Psoas muscle (tissue), 8 donors: ENCODE data around the gene IZUMO1. TPM values are rescaled to one million over a fixed set of nuclear protein-coding genes. Genes with fewer than 3 reads are reported as not detected.
"Not testable (repeated sequence)": the region's sequence is repeated elsewhere in the genome, so short reads cannot be mapped to it uniquely, and the experiment has no call there.

Experiments used
- ATAC-seq, 4 donors: fragments of 200-7000 bp; cut with Tn5 transposase; one replicate each; pipeline ENCODE4 v1.9.1; 2020; ENCODE audit warnings: moderate library complexity in 3 of 4, mild to moderate bottlenecking in 2 of 4
- DNase-seq, 2 donors: peaks; one replicate each; pipeline ENCODE4 v3.0.0-alpha.2; 2020
- H3K27ac ChIP-seq: fragments of 200-600 bp; one replicate; pipeline ENCODE4 v1.8.0; 2022
- H3K27me3 ChIP-seq, 3 donors: fragments of 200-600 bp in 1 of 3; one replicate each; pipeline versions ENCODE4 v1.6.1 to v1.8.0; 2013 to 2022; ENCODE audit warnings: low read length in 2 of 3, mild to moderate bottlenecking in 2 of 3, moderate library complexity in 1 of 3; ENCODE audit not compliant: insufficient read depth in 3 of 3
- H3K36me3 ChIP-seq, 2 donors: fragments of 200-600 bp in 1 of 2; one replicate each; pipeline versions ENCODE4 v1.6.1 to v1.8.0; 2013 to 2022; ENCODE audit warnings: low read depth in 1 of 2, mild to moderate bottlenecking in 1 of 2, moderate library complexity in 1 of 2; ENCODE audit not compliant: insufficient read depth in 1 of 2
- H3K4me1 ChIP-seq: fragments of 200-600 bp; one replicate; pipeline ENCODE4 v1.8.0; 2022
- H3K4me3 ChIP-seq: fragments of 200-600 bp; one replicate; pipeline ENCODE4 v1.8.0; 2022; ENCODE audit warnings: mild to moderate bottlenecking
- H3K9me3 ChIP-seq: fragments of 200-600 bp; one replicate; pipeline ENCODE4 v1.8.0; 2022
- CTCF ChIP-seq: fragments of 200-600 bp; IDR thresholded peaks from one replicate; pipeline ENCODE4 v1.8.0; 2022; ENCODE audit warnings: antibody characterized with exemption
- WGBS, 3 donors: extraction: QIAGEN DNeasy Blood & Tissue Kit; methylation state at CpG; one replicate each; pipeline versions ENCODE4 v1.1.6 to v1.1.7; 2013; 5-methylcytosine and 5-hydroxymethylcytosine counted together
- intact Hi-C, 2 donors: fragments of 100-400 bp; cut with DNase I; formaldehyde crosslinking; loops; one replicate each; pipeline versions ENCODE4 v1.11.0 to v1.14.2; 2022
- polyA plus RNA-seq, 3 donors: library from polyadenylated mRNA; stranded (reverse); fragments of 200-250 nt; gene quantifications; one replicate each; pipeline ENCODE4 v1.2.3, GENCODE V29; 2013
- total RNA-seq, 4 donors: library from RNA; stranded (reverse); fragmentation: NEBNext Ultra II Directional in 2 of 4; extraction: Animal tissue kit (Norgen Biotek cat#: 25700) in 2 of 4; gene quantifications; one replicate each; pipeline versions ENCODE4 v1.2.1 to v1.2.4, GENCODE V29; 2021 to 2023
- donor health status: healthy with polysubstance abuse.
- donor health status: DM: no; HTN: no; CAD: no; lungs with moderate emphysema.
- donor health status: Bipolar disorder and iron deficiency.
- donor health status: healthy.
- donor health status: DM: yes; HTN: yes; CAD: no.
- donor health status: DM: no; HTN: no; CAD: no.
- donor health status: DM: no; HTN: no; CAD: no.
- donor health status: DM: yes; HTN: yes; CAD: no.

The IZUMO1 gene
- total and polyA plus RNA-seq, 7 donors = 0.18 to 0.76 (median 0.36) TPM; not detected in 2

GRCh38 chr19:48720251-48720612, 26.5 kb downstream of the IZUMO1 start:
- Histone ChIP-seq H3K4me3 (peak overlapping the region; percentile 78), H3K27me3 (no peaks in the 10 kb centered on the region), H3K27ac (peak overlapping the region; percentile 91), H3K4me1 (peaks cover 26% of the 10 kb centered on the region), H3K9me3 (no peaks in the 10 kb centered on the region), H3K36me3 (no peaks in the 10 kb centered on the region)
- intact Hi-C loops = no loop called here
- 10 to 14% (median 13%) methylated on average over 12 of the region's 12 CpGs for WGBS, 3 donors
- DNase-seq (peak; percentile 51 to 84), ATAC-seq (peak; percentile 68 to 78 (median 70))
- TF ChIP-seq CTCF = no peak

DNA sequence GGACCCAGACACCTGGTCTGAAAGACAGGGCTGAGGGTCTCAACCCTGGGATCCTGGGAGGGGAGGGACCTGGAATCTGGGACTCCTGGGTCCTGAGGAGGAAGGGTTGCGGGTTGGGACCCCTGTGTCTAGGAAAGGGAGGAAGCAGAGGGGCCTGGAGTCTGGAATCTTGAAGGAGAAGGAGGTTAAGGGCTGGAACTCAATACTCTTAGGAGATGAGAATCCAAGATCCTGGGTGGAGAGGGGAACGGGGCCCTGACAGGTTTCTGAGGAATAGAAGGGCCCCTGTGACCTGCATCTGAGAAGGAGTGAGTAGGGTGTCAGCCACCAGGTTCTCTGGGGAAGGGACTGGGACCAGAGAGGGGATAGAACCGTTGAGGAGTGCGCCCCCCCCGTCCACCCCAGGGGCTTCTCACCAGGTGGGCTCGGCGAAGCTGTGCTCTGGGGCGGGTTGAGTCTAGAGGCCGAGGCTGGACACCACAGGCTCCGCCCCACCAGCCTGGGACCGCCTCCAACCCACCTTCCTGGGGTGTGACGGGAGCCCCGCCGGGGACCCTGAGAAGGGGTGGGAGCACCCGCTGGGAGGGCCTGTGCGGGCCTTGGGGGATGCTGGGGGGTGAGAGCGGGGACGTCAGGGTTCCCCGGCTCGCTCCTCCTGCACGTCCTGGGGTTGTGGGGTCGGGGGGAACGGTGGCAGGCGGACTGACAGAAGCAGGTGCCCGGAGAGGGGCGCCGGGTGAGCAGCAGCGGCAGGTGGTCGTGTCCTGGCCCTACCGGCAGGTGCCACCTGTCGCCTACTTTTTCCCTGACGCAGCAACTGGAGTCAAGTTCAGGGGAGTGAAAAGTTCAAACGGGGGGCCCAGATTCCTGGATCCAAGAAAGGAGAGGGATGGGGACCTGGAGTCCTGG, 27.2 kb downstream of the IZUMO1 start, which contains the start of gene MAMSTR:
TSS of gene MAMSTR (minus strand) at position 463 of the 909 bp plus-strand sequence. CDS start 694 bp downstream, outside the sequence.
- peak; percentile 62 to 77 for DNase-seq
- peak within 1 kb of the TSS; percentile 78 for H3K4me3 ChIP-seq
- peaks cover 30% of the 10 kb centered on the region for H3K4me1 ChIP-seq
- H3K36me3 ChIP-seq = no peaks in the 10 kb centered on the region
- no peak for TF ChIP-seq CTCF
- 21 to 40% (median 29%) methylated on average over 33 of the region's 33 CpGs for WGBS, 3 donors
- peak within 1 kb of the TSS; percentile 91 for H3K27ac ChIP-seq
- peak; percentile 43 to 60 (median 56) for ATAC-seq
- H3K27me3 ChIP-seq = no peaks in the 10 kb centered on the region
- intact Hi-C loops = loop anchor here (2.0 to 5.0 kb wide), 2 partner anchors 42 to 81 kb away; no protein-coding TSS in a partner anchor
- no peaks in the 10 kb centered on the region for H3K9me3 ChIP-seq

- peak in 1 of 2 donors; percentile 69 for DNase-seq
- Histone ChIP-seq H3K27ac (peak overlapping the region; percentile 91), H3K4me3 (peak overlapping the region; percentile 78), H3K9me3 (no peaks in the 10 kb centered on the region), H3K27me3 (no peaks in the 10 kb centered on the region), H3K36me3 (peaks cover 0 to under 1% of the 10 kb centered on the region in 2 donors), H3K4me1 (peaks cover 30% of the 10 kb centered on the region)
- no peak for TF ChIP-seq CTCF
- intact Hi-C loops = loop anchor here (2.0 to 5.0 kb wide), 2 partner anchors 41 to 80 kb away; no protein-coding TSS in a partner anchor
- WGBS, 3 donors = 13 to 14% (median 13%) methylated on average over 15 of the region's 15 CpGs
- ATAC-seq = no peak
Measured at GRCh38 chr19:48718711-48719231, 27.9 kb downstream of the IZUMO1 start.

- H3K27me3 ChIP-seq, H3K9me3 ChIP-seq, DNase-seq, H3K36me3 ChIP-seq, ATAC-seq: not testable (repeated sequence)
- peak overlapping the region; percentile 78 for H3K4me3 ChIP-seq
- intact Hi-C loops = loop anchor here (2.0 to 5.0 kb wide), 2 partner anchors 41 to 79 kb away; no protein-coding TSS in a partner anchor
- H3K27ac ChIP-seq = peak overlapping the region; percentile 91
- WGBS, 3 donors = 71 to 81% (median 77%) methylated on average over 13 of the region's 13 CpGs
- H3K4me1 ChIP-seq = peaks cover 33% of the 10 kb centered on the region
Measured at GRCh38 chr19:48718106-48718505, 28.6 kb downstream of the IZUMO1 start.
